Stimulated activated CD4-positive, alpha-beta T cell treated with anti-CD3 and anti-CD28 coated beads, Interleukin-15, amount 100 ng/mL, for 24 hours (primary cell): ENCODE data around the gene IMMP2L.
"Not testable (repeated sequence)": the region's sequence is repeated elsewhere in the genome, so short reads cannot be mapped to it uniquely, and the experiment has no call there.

ENCODE experiments used
- DNase-seq: peaks from one replicate; pipeline ENCODE4 v3.0.0-alpha.2; 2020

The IMMP2L gene

GRCh38 chr7:111324776-111325175 is 237.5 kb downstream of the IMMP2L start:
- DNase-seq = no peak

DNA sequence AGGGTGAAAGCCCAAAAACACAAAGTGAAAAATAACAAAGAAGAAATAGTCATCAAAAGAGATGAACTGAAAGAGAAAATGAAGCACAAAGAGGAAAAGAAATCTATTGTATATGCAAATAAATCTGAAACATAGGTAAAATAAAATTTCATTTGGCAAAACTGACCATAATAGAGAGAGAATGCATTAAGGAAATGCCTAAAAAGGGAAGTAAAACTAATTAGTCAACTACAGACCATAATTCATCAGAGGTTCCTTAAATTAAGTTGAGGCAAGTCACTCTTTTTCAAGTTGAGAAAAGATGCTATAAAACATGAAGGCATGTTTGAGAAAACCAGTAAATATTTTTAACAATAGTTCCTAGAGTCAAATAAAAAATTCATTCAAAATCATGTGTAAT is 238.1 kb downstream of the IMMP2L start:
- DNase-seq = no peak

GRCh38 chr7:111323670-111324069 is 238.6 kb downstream of the IMMP2L start:
- DNase-seq = not testable (repeated sequence)

DNA sequence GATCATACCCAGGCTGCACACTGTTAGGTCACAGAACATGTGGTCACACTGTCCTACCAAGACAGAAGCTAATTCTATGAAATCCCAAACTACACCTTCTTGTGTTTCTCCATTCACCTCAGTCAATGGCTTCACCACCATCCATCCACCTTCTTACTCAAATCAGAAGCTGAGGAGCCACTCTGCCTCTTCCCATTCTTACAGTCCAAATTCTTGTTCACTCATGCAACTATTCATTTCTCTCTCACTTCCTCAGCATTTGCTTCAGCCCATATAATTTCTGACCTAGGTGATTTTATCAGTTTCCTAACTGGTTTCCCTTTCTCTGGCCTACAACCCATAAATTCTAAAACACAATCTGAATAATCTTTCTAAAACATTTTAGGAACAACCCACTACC is 242.2 kb downstream of the IMMP2L start:
- DNase-seq = no peak

GRCh38 chr7:111312966-111313365 is 249.3 kb downstream of the IMMP2L start:
- DNase-seq = no peak

GRCh38 chr7:111308691-111309090 is 253.6 kb downstream of the IMMP2L start:
- no peak for DNase-seq

DNA sequence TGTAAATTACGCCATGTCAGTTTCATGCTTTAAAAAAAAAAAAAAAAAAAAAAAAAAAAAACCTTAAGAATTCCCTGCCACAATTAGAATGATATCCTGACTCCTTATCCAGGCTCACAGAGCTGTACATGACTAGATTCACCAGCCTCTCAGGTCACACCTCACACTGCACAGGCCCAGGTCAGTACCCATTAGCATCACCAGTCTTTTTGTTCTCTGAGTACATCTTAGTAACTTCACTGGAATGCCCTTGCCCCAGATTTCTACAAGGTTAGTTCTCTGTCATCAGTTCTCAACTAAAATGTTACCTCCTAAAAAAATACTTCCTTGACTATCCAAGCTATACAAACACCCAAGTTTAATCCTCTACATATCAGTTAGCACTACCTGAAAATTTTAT is 260.4 kb downstream of the IMMP2L start:
- no peak for DNase-seq

GRCh38 chr7:111294494-111294893 is 267.8 kb downstream of the IMMP2L start:
- no peak for DNase-seq

- DNase-seq = no peak
These were observed 270.2 kb downstream of the IMMP2L start for GRCh38 chr7:111292026-111292470.

DNA sequence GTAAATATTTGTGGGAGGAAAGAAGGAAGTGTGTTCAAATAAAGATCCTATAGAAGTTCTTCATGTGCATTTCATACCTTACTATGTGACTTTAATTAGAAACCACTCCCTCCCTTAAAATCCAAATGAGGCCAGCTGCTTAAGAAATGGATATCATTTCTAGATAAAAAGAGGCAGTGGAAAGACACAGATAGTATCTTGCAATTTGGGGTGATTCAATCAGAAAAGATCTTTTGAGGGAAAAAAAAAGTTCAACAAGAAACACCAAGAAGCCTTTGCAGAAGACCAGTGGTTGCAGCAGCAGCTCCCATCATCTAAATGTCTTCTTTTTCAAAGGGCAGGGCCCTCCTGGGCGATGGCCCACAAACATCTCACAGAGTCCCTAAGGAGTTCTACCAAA is 271.3 kb downstream of the IMMP2L start:
- DNase-seq = no peak

DNA sequence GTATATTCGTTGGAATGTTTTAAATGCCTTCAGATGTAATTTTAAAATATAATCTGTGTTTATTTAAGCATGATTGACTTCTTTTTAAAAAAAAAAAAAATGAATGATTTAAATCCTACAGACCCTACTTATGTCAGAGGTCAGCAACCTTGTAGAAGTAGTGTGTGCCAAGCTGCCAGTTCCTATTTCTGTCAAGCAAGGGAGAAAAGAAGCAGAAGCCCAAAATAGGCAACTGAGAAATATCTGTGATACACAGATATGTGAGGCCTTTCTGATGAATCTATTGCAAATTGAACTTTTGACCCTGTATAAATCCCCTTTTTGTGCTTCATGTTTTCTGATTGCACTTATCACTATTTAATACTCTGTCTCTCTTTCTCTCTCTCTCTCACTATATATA is 271.9 kb downstream of the IMMP2L start:
- no peak for DNase-seq

GRCh38 chr7:111288441-111288840 is 273.9 kb downstream of the IMMP2L start:
- DNase-seq = not testable (repeated sequence)

- no peak for DNase-seq
These were observed 279.7 kb downstream of the IMMP2L start for GRCh38 chr7:111282626-111283025.

DNA sequence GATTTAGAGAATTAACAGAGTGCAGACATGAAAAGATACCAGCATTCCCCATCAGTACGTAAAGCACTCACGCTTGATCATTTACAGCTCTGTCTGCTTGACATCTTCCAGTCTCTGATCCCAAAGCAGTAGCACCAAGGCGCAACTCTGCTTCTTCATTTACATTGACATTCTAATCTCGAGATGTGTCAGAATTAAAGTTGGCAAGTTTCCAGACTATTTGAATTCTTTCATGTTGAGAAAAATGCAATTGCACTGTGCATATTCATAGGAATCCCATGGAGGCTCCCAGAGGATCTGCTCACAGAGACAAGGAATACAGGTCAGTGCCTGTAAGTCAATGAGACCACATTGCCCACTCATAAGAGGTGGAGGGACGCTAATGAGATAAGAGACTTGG is 287.4 kb downstream of the IMMP2L start:
- DNase-seq = no peak

DNA sequence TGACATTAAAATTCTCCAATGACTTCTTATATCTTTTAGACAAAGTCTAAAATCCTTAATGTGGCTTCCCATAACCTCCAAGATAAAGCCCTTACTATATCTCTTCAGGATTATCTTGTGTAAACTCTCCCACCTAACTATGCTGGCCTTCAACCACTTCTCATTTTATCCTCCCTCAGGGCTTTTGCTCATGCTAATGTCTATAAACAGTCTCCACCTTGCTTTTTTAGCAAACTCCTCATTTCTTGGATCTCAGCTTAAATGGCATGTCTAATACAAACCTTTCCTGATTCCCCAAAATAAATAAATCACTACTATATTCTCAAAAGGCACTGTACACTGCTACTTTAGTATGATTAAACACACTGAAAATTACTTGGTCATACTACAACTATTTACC is 290.2 kb downstream of the IMMP2L start:
- DNase-seq = no peak

- DNase-seq = not testable (repeated sequence)
These were observed 291.5 kb downstream of the IMMP2L start for GRCh38 chr7:111270794-111271193.

DNA sequence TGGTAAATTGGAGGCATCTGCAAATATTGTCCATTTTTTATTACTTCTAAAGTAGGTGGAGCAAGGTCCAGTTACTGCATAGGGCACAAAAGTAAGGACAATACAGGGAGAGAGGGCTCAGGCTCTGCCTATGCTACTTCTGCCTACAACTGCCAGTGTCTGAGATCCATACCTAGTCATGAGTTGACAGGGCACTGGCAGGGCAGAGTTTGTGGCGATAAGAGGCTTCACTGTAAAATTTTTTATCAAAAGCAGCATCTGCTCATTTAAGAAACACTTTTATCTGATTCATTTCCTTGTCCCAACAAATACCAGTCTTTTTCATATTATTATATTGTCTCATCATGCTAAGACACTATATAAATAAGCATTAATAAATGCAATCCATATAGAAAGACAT is 293.4 kb downstream of the IMMP2L start:
- no peak for DNase-seq

GRCh38 chr7:111266613-111267012 is 295.7 kb downstream of the IMMP2L start:
- no peak for DNase-seq

GRCh38 chr7:111265394-111265793 is 296.9 kb downstream of the IMMP2L start:
- DNase-seq = no peak

DNA sequence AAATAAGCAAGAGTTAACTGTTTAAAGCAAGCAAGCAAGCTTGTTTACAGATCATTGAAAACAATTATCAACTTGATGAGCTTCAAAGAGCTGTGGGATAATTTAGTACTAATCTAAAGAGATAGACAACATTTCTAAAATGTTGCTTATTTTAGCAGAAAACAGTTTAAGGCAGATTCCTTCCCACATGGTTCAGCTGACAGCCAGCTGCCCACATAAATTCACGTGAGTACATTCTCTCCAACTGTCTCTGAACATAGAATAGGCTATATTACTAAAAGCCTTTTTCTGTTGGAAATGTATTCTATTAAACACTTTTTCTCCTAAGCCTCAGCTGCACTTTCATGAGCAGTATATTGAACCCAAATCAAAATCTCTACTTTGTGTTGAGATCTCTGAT is 297.3 kb downstream of the IMMP2L start:
- no peak for DNase-seq

DNA sequence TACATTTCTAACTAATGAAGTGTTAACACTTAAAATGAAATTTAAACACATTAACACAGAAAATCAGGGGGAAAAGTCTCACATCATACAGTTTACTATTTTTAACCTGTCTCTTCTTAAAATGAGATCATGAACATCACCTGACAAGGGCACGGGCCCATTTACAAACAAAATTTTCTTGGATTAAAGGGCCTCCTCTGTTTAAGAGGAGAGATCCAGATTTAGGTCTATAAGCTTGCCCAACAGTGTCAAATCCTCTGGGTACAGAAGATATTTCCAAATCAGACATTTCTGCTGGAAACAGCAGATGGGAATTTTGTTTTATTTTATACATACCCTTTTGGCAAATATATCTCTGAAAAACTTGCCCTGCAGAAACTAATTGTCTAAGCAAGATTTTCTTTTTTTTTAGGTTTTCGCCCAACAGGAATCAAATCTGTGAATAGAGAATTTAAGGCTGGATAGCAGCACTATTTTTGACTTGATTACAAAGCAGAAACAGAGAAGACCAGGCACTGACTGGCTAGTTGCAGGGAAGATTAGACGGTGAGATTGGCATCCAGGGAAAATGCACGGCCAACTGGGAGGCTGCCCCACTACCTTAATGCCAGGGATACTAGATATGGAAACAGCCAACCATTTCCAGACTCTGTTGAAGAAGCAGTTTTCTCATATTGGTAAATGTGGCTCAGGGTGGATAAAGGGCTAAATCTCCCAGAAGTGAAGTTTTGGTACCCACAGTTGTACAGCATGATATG is 298.0 kb downstream of the IMMP2L start:
- DNase-seq = no peak

- DNase-seq = no peak
These were observed 299.8 kb downstream of the IMMP2L start for GRCh38 chr7:111262293-111263116.

DNA sequence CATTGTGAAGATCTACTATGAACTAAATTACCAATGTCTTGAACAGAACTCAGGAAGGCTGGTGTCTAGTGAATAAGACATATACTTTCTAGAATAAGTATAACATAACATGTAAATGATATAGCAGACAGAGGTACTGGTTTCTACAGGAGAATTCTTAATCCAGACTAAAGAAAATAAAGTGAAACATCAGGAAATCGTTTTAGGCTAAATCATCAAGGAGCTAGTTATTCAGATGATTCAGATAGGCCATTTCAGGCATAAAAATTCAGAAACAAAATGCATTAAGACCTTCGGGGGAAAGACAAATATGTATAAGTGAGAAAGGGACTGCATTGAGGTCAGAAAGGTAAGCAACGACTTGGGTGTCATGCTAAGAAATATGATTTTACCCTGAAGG is 300.8 kb downstream of the IMMP2L start:
- no peak for DNase-seq

- no peak for DNase-seq
These were observed 302.3 kb downstream of the IMMP2L start for GRCh38 chr7:111259991-111260390.
